ENCODE results near the gene TAF6L.
"Not testable (repeated sequence)": the region's sequence is repeated elsewhere in the genome, so short reads cannot be mapped to it uniquely, and the experiment has no call there.

Gene TAF6L

GRCh38 chr11:62805961-62806441 is 34.8 kb downstream of the TAF6L start:
- DNase-seq, result peak; percentile 38

- peak; percentile 95 for DNase-seq
These were observed 35.5 kb downstream of the TAF6L start for GRCh38 chr11:62806611-62807121.

GRCh38 chr11:62810748-62811147 is 39.6 kb downstream of the TAF6L start:
- DNase-seq, result no peak

- no peak for DNase-seq
These were observed 40.5 kb downstream of the TAF6L start for GRCh38 chr11:62811659-62812058.

GRCh38 chr11:62816557-62816956 is 45.4 kb downstream of the TAF6L start:
- peak; percentile 86 for DNase-seq

GRCh38 chr11:62817129-62817528 is 45.9 kb downstream of the TAF6L start:
- DNase-seq, result peak; percentile 61

GRCh38 chr11:62823677-62824076 is 52.5 kb downstream of the TAF6L start:
- DNase-seq, result no peak

GRCh38 chr11:62828130-62828529 is 56.9 kb downstream of the TAF6L start:
- DNase-seq, result not testable (repeated sequence)

- no peak for DNase-seq
These were observed 59.8 kb downstream of the TAF6L start for GRCh38 chr11:62830904-62831519.

GRCh38 chr11:62831520-62832335 is 60.5 kb downstream of the TAF6L start, which contains the start of gene STX5:
Gene STX5, minus strand, starts transcription at chr11:62832051. Its CDS starts 808 bp downstream, at chr11:62831243.
- DNase-seq, result peak; percentile 99

GRCh38 chr11:62832336-62833234 is 61.4 kb downstream of the TAF6L start, which contains the start of gene TEX54:
Gene TEX54, minus strand, starts transcription at chr11:62832841.
- DNase-seq, result peak; percentile 18

- no peak for DNase-seq
These were observed 64.1 kb downstream of the TAF6L start for GRCh38 chr11:62835336-62835735.
